DND-41 (cell line): ENCODE data around the gene SUN3.
"Not testable (repeated sequence)": the region's sequence is repeated elsewhere in the genome, so short reads cannot be mapped to it uniquely, and the experiment has no call there.

ENCODE experiments used
- ATAC-seq: fragments of 200-7000 bp; cut with Tn5 transposase; 3 replicates; pipeline ENCODE4 v1.9.1; 2021; ENCODE audit warnings: low read depth; ENCODE audit not compliant: insufficient read depth
- DNase-seq: peaks from one replicate; pipeline ENCODE4 v3.0.0-alpha.2; 2020
- H2AFZ ChIP-seq: 2 replicates; pipeline ENCODE4 v1.6.0; 2012; ENCODE audit warnings: low read depth, low read length
- H3K27ac ChIP-seq: 2 replicates; pipeline ENCODE4 v1.5.1; 2012; ENCODE audit warnings: low read length, inconsistent platforms
- H3K27me3 ChIP-seq: fragments of 200-600 bp; sonication (generic); 2 replicates; pipeline ENCODE4 v1.6.0; 2012; ENCODE audit warnings: low read length, mild to moderate bottlenecking, inconsistent platforms; ENCODE audit not compliant: insufficient read depth, poor library complexity
- H3K36me3 ChIP-seq: 2 replicates; pipeline ENCODE4 v1.5.1; 2012; ENCODE audit warnings: low read length, inconsistent platforms; ENCODE audit not compliant: insufficient read depth
- H3K4me1 ChIP-seq: 2 replicates; pipeline ENCODE4 v1.5.1; 2012; ENCODE audit warnings: mild to moderate bottlenecking, low read length; ENCODE audit not compliant: insufficient read depth
- H3K4me2 ChIP-seq: 2 replicates; pipeline ENCODE4 v1.6.0; 2012; ENCODE audit warnings: mild to moderate bottlenecking, moderate library complexity, low read length, inconsistent platforms; ENCODE audit not compliant: insufficient read depth
- H3K4me3 ChIP-seq, 2 experiments: fragments of 200-600 bp in 1 of 2; shearing (Covaris generic) in 1 of 2; 2 replicates each; pipeline ENCODE4 v1.5.1; 2012 to 2016; ENCODE audit warnings: inconsistent platforms in 2 of 2, low read length in 2 of 2, mild to moderate bottlenecking in 2 of 2, low read depth in 1 of 2, moderate library complexity in 1 of 2
- H3K79me2 ChIP-seq: 2 replicates; pipeline ENCODE4 v1.6.0; 2012; ENCODE audit warnings: low read length, inconsistent platforms; ENCODE audit not compliant: insufficient read depth
- H3K9ac ChIP-seq: 2 replicates; pipeline ENCODE4 v1.6.0; 2012; ENCODE audit warnings: low read depth, mild to moderate bottlenecking, inconsistent platforms, low read length, moderate library complexity
- H3K9me3 ChIP-seq: 2 replicates; pipeline ENCODE4 v1.5.1; 2012; ENCODE audit warnings: low read length, moderate library complexity, mild to moderate bottlenecking, inconsistent platforms; ENCODE audit not compliant: insufficient read depth, severe bottlenecking
- H4K20me1 ChIP-seq: 2 replicates; pipeline ENCODE4 v1.6.0; 2012; ENCODE audit warnings: low read length; ENCODE audit not compliant: insufficient read depth
- EZH2 ChIP-seq: IDR thresholded peaks from 3 replicates; pipeline ENCODE4 v1.6.1; 2012; ENCODE audit warnings: borderline replicate concordance, low read depth, mild to moderate bottlenecking, moderate library complexity, low read length, inconsistent platforms; ENCODE audit not compliant: severe bottlenecking
- TF ChIP-seq, protein P1 (sequence below): IDR thresholded peaks from 2 replicates; pipeline ENCODE4 v1.5.1; 2012; ENCODE audit warnings: borderline replicate concordance, low read length, moderate library complexity, mild to moderate bottlenecking; ENCODE audit not compliant: poor library complexity, severe bottlenecking; ENCODE audit errors: extremely low read depth

SUN3 gene

DNA sequence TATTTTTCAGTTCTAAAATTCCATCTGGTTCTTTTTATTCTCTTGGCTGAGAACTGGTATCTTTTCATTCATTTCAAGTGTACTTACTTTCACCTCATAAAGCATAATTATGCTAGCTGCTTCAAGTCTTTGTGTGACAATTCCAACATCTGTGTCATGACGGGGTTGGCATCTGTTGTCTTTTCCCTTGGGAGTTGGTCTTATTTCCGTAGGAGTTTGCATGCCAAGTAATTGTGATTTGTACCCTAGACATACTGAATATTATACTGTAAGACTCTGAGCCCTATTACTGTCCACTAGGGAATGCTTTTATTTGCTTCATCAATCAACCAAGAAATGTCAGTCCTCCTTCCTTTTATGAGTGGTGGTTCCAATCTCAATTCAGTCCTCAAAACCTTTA lies 24.9 kb downstream of the SUN3 start:
- Histone ChIP-seq H3K27ac (no peak overlapping the region), H3K9ac (no peak overlapping the region), H3K9me3 (peaks cover 3% of the 10 kb centered on the region), H3K4me3 (no peak overlapping the region), H3K79me2 (no peaks in the 10 kb centered on the region), H4K20me1 (no peaks in the 10 kb centered on the region), H3K27me3 (no peaks in the 10 kb centered on the region), H2AFZ (no peak overlapping the region), H3K4me2 (no peak overlapping the region), H3K4me1 (no peaks in the 10 kb centered on the region), H3K36me3 (no peaks in the 10 kb centered on the region)
- TF ChIP-seq, protein P1, sequence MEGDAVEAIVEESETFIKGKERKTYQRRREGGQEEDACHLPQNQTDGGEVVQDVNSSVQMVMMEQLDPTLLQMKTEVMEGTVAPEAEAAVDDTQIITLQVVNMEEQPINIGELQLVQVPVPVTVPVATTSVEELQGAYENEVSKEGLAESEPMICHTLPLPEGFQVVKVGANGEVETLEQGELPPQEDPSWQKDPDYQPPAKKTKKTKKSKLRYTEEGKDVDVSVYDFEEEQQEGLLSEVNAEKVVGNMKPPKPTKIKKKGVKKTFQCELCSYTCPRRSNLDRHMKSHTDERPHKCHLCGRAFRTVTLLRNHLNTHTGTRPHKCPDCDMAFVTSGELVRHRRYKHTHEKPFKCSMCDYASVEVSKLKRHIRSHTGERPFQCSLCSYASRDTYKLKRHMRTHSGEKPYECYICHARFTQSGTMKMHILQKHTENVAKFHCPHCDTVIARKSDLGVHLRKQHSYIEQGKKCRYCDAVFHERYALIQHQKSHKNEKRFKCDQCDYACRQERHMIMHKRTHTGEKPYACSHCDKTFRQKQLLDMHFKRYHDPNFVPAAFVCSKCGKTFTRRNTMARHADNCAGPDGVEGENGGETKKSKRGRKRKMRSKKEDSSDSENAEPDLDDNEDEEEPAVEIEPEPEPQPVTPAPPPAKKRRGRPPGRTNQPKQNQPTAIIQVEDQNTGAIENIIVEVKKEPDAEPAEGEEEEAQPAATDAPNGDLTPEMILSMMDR, result no peak
- no peak for TF ChIP-seq EZH2
- no peak for DNase-seq
- no peak for ATAC-seq

DNA sequence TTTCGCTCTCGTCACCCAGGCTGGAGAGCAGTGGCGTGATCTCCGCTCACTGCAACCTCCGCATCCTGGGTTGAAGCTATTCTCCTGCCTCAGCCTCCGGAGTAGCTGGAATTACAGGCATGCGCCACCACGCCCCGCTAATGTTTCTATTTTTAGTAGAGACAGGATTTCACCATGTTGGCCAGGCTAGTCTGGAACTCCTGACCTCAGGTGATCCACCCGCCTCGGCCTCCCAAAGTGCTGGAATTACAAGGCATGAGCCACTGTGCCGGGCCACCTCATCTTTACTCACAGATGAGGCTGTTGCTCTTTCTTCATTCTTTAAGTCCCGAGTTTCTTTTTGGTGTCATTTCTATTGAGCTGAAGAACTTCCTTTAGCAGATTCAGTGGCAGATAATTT lies 28.7 kb downstream of the SUN3 start:
- not testable (repeated sequence) for ATAC-seq, DNase-seq, H2AFZ ChIP-seq, H3K4me3 ChIP-seq, H3K27me3 ChIP-seq, H3K27ac ChIP-seq, H3K79me2 ChIP-seq, H3K9me3 ChIP-seq, H4K20me1 ChIP-seq, H3K9ac ChIP-seq, H3K36me3 ChIP-seq, H3K4me1 ChIP-seq, H3K4me2 ChIP-seq

DNA sequence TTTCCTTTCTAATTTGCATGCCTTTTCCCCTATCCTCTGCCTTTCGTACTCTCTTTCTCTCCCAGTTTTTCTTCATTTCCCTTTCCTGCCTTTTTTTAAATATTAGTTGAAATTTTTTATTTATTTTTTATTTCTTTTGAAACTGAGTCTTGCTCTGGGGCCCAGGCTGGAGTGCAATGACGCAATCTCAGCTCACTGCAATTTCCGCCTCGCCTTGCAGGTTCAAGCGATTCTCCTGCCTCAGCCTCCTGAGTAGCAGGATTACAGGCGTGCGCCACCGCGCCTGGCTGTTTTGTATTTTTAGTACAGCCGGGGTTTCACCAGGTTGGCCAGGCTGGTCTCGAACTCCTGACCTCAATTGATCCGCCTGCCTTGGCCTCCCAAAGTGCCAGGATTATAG lies 29.5 kb downstream of the SUN3 start:
- no peak overlapping the region for H2AFZ ChIP-seq
- ATAC-seq (no peak), DNase-seq (no peak)
- no peaks in the 10 kb centered on the region for H4K20me1 ChIP-seq
- H3K4me3 ChIP-seq, result no peak overlapping the region
- H3K79me2 ChIP-seq, result no peaks in the 10 kb centered on the region
- H3K27ac ChIP-seq, result no peak overlapping the region
- no peaks in the 10 kb centered on the region for H3K4me1 ChIP-seq
- H3K4me2 ChIP-seq, result no peak overlapping the region
- H3K27me3 ChIP-seq, result no peaks in the 10 kb centered on the region
- no peak for TF ChIP-seq EZH2
- TF ChIP-seq, protein P1, result no peak
- H3K9me3 ChIP-seq, result no peaks in the 10 kb centered on the region
- H3K9ac ChIP-seq, result no peak overlapping the region
- H3K36me3 ChIP-seq, result no peaks in the 10 kb centered on the region

DNA sequence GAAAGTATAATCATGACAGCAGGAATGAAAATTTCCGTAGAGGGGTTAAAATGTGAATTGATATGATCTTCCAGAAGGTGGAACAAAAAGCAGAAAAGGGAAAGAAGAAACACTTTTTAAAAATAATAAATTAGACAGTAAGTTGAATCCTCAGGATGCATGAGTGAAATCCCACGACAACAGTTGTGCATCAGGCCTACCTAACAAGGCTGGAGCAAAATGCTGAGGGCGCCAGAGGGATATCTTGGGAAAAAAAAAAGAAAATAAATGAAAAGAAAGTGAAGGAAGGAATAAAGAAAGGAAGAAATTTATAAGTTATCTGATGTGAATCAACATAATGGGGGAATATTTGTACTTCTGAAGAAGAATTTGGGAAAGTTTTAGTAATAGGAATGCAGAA lies 36.5 kb downstream of the SUN3 start:
- no peak for DNase-seq
- Histone ChIP-seq H3K27ac (no peak overlapping the region), H3K9ac (no peak overlapping the region)

More for the DNA sequence above, 36.5 kb downstream of the SUN3 start:
- Histone ChIP-seq H3K4me2 (no peak overlapping the region), H3K4me1 (no peaks in the 10 kb centered on the region), H3K4me3 (no peak overlapping the region), H2AFZ (no peak overlapping the region), H3K27me3 (no peaks in the 10 kb centered on the region), H3K9me3 (no peaks in the 10 kb centered on the region), H3K79me2 (no peaks in the 10 kb centered on the region), H3K36me3 (no peaks in the 10 kb centered on the region), H4K20me1 (no peaks in the 10 kb centered on the region)
- no peak for TF ChIP-seq EZH2
- TF ChIP-seq, protein P1, result no peak
- no peak for ATAC-seq
